Endothelial cell of umbilical vein (primary cell): Measurements from ENCODE around the gene FZD7. TPM values are rescaled to one million over a fixed set of nuclear protein-coding genes. Genes with fewer than 3 reads are reported as not detected.

Experiments
- BruUV-seq: library from RNA; stranded (reverse); fragments of 400-500 nt; replicated peaks from 2 replicates; lab custom pipeline; 2021; lab: Mats Ljungman, UMichigan
- CTCF ChIA-PET: fragments of 300-600, 350-600 bp; sonication (Branson Sonifier 250); formaldehyde crosslinking; loops from one replicate; lab custom pipeline; 2021; ENCODE audit warnings: antibody characterized with exemption, inconsistent platforms; lab: Charles Lee
- POLR2A ChIA-PET: fragments of 300-600, 350-600 bp; sonication (Branson Sonifier 250); formaldehyde crosslinking; loops from one replicate; lab custom pipeline; 2021; ENCODE audit warnings: antibody characterized with exemption, inconsistent platforms; lab: Charles Lee
- DNase-seq: peaks from one replicate; pipeline ENCODE4 v3.0.0-alpha.2; 2011; ENCODE audit warnings: low read depth, low spot score
- FAIRE-seq: peaks from 2 replicates; lab custom pipeline; 2011; peaks lifted over from hg19 to GRCh38; lab: Jason Lieb, UNC
- H2AFZ ChIP-seq: 2 replicates; pipeline ENCODE4 v1.6.0; 2012; ENCODE audit warnings: low read depth, low read length, control low read depth, inconsistent platforms
- H3K27ac ChIP-seq: 2 replicates; pipeline ENCODE4 v1.5.1; 2011; ENCODE audit warnings: low read depth, mild to moderate bottlenecking, control low read depth, low read length, moderate library complexity; ENCODE audit not compliant: insufficient read depth
- H3K27me3 ChIP-seq, 2 experiments: 2 replicates each; pipeline versions ENCODE4 v1.6.0 to v1.6.1; 2011; ENCODE audit warnings: low read length in 2 of 2, mixed read lengths in 1 of 2; ENCODE audit not compliant: control insufficient read depth in 2 of 2, insufficient read depth in 2 of 2
- H3K36me3 ChIP-seq, 2 experiments: 2 replicates in 1 of 2; 3 replicates in 1 of 2; pipeline ENCODE4 v1.5.1; 2011; ENCODE audit warnings: low read length in 2 of 2, mild to moderate bottlenecking in 1 of 2, moderate library complexity in 1 of 2; ENCODE audit not compliant: control insufficient read depth in 2 of 2, insufficient read depth in 2 of 2; ENCODE audit errors: extremely low read depth in 1 of 2
- H3K4me1 ChIP-seq: 3 replicates; pipeline ENCODE4 v1.5.1; 2011; ENCODE audit warnings: mild to moderate bottlenecking, low read length; ENCODE audit not compliant: control insufficient read depth, insufficient read depth; ENCODE audit errors: extremely low read depth
- H3K4me2 ChIP-seq: 2 replicates; pipeline ENCODE4 v1.6.1; 2011; ENCODE audit warnings: low read length, control low read depth, mixed read lengths; ENCODE audit not compliant: insufficient read depth
- H3K4me3 ChIP-seq, 3 experiments: fragments of 200-600 bp in 1 of 3; sonication (generic), shearing (Covaris generic) in 1 of 3; replicated peaks in 1 of 3; 2 replicates each; pipeline ENCODE4 v1.5.1; 2011 to 2016; ENCODE audit warnings: control low read depth in 3 of 3, low read length in 3 of 3, mild to moderate bottlenecking in 2 of 3, inconsistent platforms in 1 of 3, low read depth in 1 of 3, moderate library complexity in 1 of 3; ENCODE audit not compliant: insufficient read depth in 1 of 3
- H3K79me2 ChIP-seq: 2 replicates; pipeline ENCODE4 v1.6.0; 2012; ENCODE audit warnings: low read length, inconsistent platforms; ENCODE audit not compliant: control insufficient read depth, insufficient read depth
- H3K9ac ChIP-seq: replicated peaks from 2 replicates; pipeline ENCODE3; 2011; ENCODE audit warnings: low read length, control low read depth; ENCODE audit not compliant: insufficient read depth; ENCODE audit errors: extremely low read depth
- H3K9me1 ChIP-seq: replicated peaks from 3 replicates; pipeline ENCODE4 v1.6.0; 2011; ENCODE audit warnings: mild to moderate bottlenecking, low read length; ENCODE audit not compliant: control insufficient read depth, insufficient read depth; ENCODE audit errors: extremely low read depth
- H3K9me3 ChIP-seq: replicated peaks from 2 replicates; pipeline ENCODE4 v1.5.1; 2012; ENCODE audit warnings: low read length, inconsistent platforms; ENCODE audit not compliant: control insufficient read depth, insufficient read depth
- H4K20me1 ChIP-seq: replicated peaks from 2 replicates; pipeline ENCODE3; 2011; ENCODE audit warnings: mild to moderate bottlenecking, low read length; ENCODE audit not compliant: control insufficient read depth, insufficient read depth; ENCODE audit errors: extremely low read depth
- EZH2 ChIP-seq: IDR thresholded peaks from 2 replicates; pipeline ENCODE4 v1.6.1; 2012; ENCODE audit warnings: borderline replicate concordance, low read depth, mild to moderate bottlenecking, moderate library complexity, low read length, inconsistent platforms; ENCODE audit not compliant: severe bottlenecking
- FOS ChIP-seq: IDR thresholded peaks from 2 replicates; pipeline ENCODE4 v1.6.1; 2011; ENCODE audit warnings: mild to moderate bottlenecking, low read length, moderate library complexity, borderline replicate concordance; ENCODE audit not compliant: insufficient read depth
- GATA2 ChIP-seq: IDR thresholded peaks from 2 replicates; pipeline ENCODE4 v1.7.0; 2011; ENCODE audit warnings: low read depth, mild to moderate bottlenecking, moderate library complexity, mixed read lengths, low read length; ENCODE audit not compliant: insufficient read length, insufficient read depth
- JUN ChIP-seq: IDR thresholded peaks from 2 replicates; pipeline ENCODE4 v1.6.1; 2011; ENCODE audit warnings: borderline replicate concordance, low read depth; ENCODE audit not compliant: insufficient read length, insufficient read depth
- MYC ChIP-seq: IDR thresholded peaks from one replicate; pipeline ENCODE4 v1.6.1; 2011; ENCODE audit warnings: mild to moderate bottlenecking, low read depth, low read length
- POLR2A ChIP-seq: IDR thresholded peaks from 2 replicates; pipeline ENCODE4 v1.6.1; 2012; ENCODE audit warnings: low read depth, mild to moderate bottlenecking, control low read depth, low read length
- POLR2AphosphoS5 ChIP-seq: IDR thresholded peaks from 2 replicates; pipeline ENCODE4 v1.6.1; 2012; ENCODE audit warnings: low read depth, mild to moderate bottlenecking, control low read depth, low read length, moderate library complexity; ENCODE audit not compliant: insufficient read depth
- dilution Hi-C: fragments of 300-500 bp; cut with MboI; formaldehyde crosslinking; loops from one replicate; pipeline ENCODE4 v1.15.0; 2019; ENCODE audit warnings: low sequenced_read_pairs; ENCODE audit not compliant: extremely low pct_ligation_motif_present
- intact Hi-C: fragments of 100-400 bp; cut with micrococcal nuclease; formaldehyde crosslinking; loops from one replicate; pipeline ENCODE4 v1.10.0; 2022
- polyA plus RNA-seq, 4 experiments: library from polyadenylated mRNA; depleted of rRNA in 3 of 4; stranded (reverse) in 3 of 4; unstranded in 1 of 4; fragments of >200 nt; gene quantifications; 2 replicates each; pipeline versions ENCODE4 v1.2.1 to v1.2.3, GENCODE V29; 2011 to 2012; ENCODE audit warnings: missing spikeins in 1 of 4
- total RNA-seq: library from RNA; stranded (reverse); gene quantifications from 2 replicates; pipeline ENCODE4 v1.2.3, GENCODE V29; 2021
- TF ChIP-seq, protein P1 (sequence below), 2 donors: IDR thresholded peaks; 1 replicate in 1 of 2; 2 replicates in 1 of 2; pipeline ENCODE4 v1.5.1; 2011; ENCODE audit warnings: low read length in 2 of 2, mild to moderate bottlenecking in 2 of 2, moderate library complexity in 2 of 2, control low read depth in 1 of 2, inconsistent platforms in 1 of 2, low read depth in 1 of 2; ENCODE audit not compliant: insufficient read depth in 1 of 2; ENCODE audit errors: extremely low read depth in 1 of 2
- TF ChIP-seq, protein P2 (sequence below): IDR thresholded peaks from 2 replicates; pipeline ENCODE4 v1.6.1; 2011; ENCODE audit not compliant: insufficient read depth, insufficient read length

The FZD7 gene
- total and polyA plus RNA-seq, 2 donors (not counting 3 experiments of a cell fraction or from before 2014, with no cell fraction given), result 0.15 to 0.29 TPM

DNA sequence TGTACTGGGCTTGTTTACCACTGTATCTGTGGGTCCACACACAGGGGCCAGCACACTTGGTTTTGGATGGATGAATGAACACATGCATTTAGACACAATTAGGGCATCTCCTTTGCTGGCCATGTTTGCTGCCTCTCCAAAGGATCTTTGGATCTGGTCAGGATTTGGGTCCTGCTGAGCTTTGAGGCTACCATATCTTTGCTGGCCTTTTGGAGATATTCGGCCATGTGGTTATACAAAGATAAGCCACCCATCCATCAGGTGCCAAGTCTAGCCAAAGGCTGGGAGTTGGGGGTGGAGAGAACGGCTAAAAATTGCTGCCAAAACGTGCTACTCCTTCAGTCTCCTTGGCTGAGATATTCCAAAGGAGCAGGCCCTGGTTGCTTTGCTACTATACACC is 18.2 kb upstream of the FZD7 start:
- POLR2A ChIA-PET, result no interaction called here
- DNase-seq (no peak), FAIRE-seq (no peak)
- no peaks in the 10 kb centered on the region for H3K9me3 ChIP-seq
- no TSS peak for BruUV-seq
- intact Hi-C loops (no loop called here), dilution Hi-C loops (no loop called here)
- H2AFZ ChIP-seq, result no peak overlapping the region
- TF ChIP-seq POLR2AphosphoS5, result no peak
- no peak for TF ChIP-seq GATA2
- TF ChIP-seq JUN, result no peak
- TF ChIP-seq, protein P1, sequence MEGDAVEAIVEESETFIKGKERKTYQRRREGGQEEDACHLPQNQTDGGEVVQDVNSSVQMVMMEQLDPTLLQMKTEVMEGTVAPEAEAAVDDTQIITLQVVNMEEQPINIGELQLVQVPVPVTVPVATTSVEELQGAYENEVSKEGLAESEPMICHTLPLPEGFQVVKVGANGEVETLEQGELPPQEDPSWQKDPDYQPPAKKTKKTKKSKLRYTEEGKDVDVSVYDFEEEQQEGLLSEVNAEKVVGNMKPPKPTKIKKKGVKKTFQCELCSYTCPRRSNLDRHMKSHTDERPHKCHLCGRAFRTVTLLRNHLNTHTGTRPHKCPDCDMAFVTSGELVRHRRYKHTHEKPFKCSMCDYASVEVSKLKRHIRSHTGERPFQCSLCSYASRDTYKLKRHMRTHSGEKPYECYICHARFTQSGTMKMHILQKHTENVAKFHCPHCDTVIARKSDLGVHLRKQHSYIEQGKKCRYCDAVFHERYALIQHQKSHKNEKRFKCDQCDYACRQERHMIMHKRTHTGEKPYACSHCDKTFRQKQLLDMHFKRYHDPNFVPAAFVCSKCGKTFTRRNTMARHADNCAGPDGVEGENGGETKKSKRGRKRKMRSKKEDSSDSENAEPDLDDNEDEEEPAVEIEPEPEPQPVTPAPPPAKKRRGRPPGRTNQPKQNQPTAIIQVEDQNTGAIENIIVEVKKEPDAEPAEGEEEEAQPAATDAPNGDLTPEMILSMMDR (IDR thresholded peaks at IDR 0.05; ENCODE audit: extremely low read depth in 1 of 2, insufficient read depth in 1 of 2, low read depth in 1 of 2, low read length in 2 of 2), result no peak
- no peak for TF ChIP-seq MYC
- no peak for TF ChIP-seq POLR2A
- no peak for TF ChIP-seq FOS
- TF ChIP-seq, protein P2, sequence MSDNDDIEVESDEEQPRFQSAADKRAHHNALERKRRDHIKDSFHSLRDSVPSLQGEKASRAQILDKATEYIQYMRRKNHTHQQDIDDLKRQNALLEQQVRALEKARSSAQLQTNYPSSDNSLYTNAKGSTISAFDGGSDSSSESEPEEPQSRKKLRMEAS, result no peak
- no peak for TF ChIP-seq EZH2
- H4K20me1 ChIP-seq, result no peaks in the 10 kb centered on the region
- no peak overlapping the region for H3K4me2 ChIP-seq
- H3K9ac ChIP-seq, result no peak overlapping the region
- no peak overlapping the region for H3K27ac ChIP-seq
- no peaks in the 10 kb centered on the region for H3K4me1 ChIP-seq
- H3K79me2 ChIP-seq, result no peaks in the 10 kb centered on the region
- no peaks in the 10 kb centered on the region for H3K36me3 ChIP-seq
- CTCF ChIA-PET, result no interaction called here
- H3K27me3 ChIP-seq, result peaks cover 12 to 20% of the 10 kb centered on the region in 2 experiments
- H3K4me3 ChIP-seq, result no peak overlapping the region
- no peaks in the 10 kb centered on the region for H3K9me1 ChIP-seq
